ENCODE data around the gene CCDC40.

CCDC40 gene

DNA sequence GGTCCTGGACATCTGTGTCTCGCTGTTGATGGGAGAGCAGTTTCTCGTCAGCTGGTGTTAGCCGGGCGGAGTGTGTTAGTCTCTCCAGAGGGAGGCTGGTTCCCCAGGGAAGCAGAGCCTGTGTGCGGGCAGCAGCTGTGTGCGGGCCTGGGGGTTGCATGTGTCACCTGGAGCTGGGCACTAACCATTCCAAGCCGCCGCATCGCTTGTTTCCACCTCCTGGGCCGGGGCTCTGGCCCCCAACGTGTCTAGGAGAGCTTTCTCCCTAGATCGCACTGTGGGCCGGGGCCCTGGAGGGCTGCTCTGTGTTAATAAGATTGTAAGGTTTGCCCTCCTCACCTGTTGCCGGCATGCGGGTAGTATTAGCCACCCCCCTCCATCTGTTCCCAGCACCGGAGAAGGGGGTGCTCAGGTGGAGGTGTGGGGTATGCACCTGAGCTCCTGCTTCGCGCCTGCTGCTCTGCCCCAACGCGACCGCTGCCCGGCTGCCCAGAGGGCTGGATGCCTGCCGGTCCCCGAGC, 82.9 kb downstream of the CCDC40 start:
- FAIRE-seq: no peak

GRCh38 chr17:80119839-80120238, 83.4 kb downstream of the CCDC40 start:
- no peak for FAIRE-seq

DNA sequence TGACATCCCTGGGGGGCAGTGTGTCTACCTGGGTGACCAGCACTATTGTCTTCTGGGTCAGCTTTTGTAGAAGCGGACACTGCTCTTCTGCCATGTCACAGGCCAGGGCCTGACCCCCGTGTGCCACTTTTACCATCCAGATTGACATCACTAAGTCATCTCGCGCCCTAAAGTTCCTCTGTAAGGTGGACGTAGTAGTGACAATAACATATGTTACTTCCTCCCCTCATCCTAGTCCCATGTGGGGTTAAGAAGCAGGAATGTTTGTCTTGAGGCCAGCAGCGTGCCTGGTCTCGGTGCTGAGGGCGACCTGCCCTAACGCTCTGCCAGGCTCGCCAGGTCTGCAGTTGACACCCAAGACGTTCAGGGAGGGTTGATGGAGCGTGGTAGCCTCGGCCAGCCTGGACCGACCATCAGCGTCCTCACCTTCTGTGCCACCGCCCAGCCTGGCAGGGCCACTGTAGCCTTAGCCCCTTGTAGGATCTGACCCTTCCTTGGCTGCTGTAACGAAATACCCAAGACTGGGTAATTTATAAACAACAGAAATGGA, 85.7 kb downstream of the CCDC40 start:
- FAIRE-seq: no peak

GRCh38 chr17:80122926-80123505, 86.6 kb downstream of the CCDC40 start:
- FAIRE-seq: no peak

DNA sequence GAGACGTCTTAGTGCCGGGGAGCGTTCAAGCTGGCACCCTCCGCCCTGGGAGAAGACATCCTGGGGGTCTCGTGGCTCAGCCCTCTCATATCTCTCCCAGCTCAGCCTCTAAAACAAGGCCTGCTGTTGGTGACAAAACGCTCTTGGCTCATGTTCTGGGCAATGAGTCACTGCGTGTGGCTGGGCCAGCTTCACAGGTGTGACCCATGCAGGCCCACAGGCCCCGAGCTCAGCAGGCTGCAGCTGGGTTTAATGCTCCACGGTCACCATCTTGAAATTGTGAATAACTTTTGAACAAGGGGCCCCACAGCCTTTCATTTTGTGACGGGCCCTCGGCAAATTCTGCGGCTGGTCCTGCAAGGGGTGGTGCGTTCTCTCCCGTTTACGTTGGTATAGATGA, 87.3 kb downstream of the CCDC40 start:
- no peak for FAIRE-seq

DNA sequence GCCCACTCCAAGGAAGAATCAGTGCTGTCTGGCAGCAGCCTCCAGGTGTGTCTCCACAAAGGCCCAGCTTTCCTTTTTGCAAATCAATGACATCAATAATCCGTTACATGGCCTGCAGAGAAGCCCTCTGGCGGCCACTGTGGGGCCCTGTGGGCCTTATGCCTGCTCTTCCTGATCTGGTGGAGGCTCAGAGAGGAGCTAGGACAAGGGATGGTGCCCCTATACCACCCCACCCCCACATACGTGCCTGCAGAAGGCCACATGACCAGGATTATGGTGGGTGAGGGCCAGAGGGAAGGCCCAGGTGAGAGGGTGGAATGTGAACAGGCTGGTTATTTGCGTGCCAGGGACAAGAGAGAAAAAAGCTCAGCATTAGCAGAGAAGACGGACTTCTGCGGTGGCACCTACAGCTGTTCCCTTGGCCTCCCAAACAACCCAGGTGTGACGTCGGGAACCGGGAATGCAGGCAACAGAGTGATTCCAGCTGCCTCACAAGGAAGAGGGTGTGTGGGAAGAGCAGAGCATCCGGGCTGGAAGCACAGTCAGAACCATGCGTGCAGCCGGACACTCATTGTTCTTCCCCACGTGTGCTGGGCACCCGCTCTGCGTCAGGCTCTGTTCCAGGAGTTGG, 88.0 kb downstream of the CCDC40 start:
- FAIRE-seq: no peak

DNA sequence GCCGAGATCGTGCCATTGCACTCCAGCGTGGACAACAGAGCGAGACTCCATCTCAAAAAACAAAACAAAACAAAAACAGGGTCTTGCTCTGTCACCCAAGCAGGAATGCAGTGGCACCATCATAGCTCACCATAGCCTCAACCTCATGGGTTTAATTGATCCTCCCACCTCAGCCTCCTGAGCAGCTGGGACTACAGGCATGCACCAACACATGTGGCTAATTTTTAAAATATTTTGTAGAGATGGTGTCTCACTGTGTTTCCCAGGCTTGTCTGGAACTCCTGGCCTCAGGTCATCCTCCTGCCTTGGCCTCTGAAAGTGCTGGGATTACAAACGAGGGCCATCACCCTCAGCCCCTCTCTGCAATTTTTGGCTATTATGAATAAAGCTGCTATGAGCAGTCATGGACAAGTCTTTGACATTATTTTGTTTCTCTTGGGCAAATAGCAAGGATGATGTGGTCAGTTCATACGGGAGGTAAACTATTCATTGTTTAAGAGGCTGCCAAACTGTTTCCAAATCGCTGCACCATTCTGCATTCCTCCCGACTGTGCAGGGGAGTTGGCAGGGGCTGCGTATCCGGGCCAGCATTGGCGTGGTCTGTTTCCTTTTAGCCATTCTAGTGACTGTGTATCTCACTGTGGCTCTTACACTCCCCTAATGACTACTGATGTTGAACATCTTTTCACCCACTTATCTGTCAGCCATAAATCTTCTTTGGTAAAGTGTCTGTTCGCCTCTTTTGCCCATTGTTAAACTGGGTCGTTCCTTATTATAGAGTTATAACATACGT, 89.4 kb downstream of the CCDC40 start:
- FAIRE-seq: no peak

DNA sequence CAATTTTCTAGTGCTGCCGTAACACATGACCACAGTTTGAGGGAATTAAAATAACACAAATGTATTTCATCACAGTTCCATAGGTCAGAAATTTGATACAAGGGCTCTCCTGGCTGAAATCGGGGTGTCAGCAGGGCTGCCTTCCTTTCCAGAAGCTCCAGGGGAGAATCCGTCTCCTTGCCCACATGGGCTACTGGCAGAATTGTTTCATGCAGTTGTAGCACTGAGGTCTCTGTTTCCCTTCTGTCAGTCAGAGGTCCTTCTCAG, 89.9 kb downstream of the CCDC40 start:
- FAIRE-seq: no peak

DNA sequence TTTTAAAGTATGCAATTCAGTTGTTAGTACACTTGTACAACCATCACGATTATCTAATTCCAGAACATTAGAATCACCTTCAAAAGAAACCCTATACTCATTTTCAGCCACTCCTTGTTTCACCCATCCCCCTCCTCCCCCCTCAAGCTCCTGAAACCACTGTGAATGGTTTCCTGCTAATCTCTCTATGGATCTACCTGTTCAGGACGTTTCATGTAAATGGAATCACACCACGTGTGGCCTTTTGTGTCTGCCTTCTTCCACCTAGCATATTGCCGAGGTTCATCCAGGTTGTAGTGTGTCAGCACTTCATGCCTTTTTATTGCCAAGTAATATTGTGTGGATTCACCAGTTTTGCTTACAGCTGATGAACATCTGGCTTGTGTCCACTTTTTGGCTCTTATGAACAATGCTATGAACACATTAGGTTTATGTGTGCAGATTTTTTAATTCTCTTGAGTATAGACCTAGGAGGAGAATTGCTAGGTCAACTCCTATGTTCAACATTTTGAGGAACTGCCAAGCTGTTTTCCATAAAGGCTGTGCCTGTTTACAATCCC, 92.6 kb downstream of the CCDC40 start:
- FAIRE-seq: no peak

DNA sequence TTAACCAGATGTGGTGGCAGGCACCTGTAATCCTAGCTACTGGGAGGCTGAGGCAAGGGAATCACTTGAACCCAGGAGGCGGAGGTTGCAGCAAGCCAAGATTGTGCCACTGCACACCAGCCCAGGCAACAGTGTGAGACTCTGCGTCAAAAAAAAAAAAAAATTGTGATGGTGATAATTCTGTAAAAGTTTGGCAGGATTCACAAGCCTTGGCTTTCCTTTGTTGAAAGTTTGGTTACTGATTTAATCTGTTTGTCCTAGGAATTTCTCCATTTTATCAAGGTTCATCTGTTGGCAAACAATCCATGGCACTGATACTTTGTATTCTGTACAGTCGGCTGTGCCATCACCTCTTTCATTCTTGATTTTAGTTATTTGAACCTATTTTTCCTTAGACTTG, 94.5 kb downstream of the CCDC40 start:
- FAIRE-seq: no peak

DNA sequence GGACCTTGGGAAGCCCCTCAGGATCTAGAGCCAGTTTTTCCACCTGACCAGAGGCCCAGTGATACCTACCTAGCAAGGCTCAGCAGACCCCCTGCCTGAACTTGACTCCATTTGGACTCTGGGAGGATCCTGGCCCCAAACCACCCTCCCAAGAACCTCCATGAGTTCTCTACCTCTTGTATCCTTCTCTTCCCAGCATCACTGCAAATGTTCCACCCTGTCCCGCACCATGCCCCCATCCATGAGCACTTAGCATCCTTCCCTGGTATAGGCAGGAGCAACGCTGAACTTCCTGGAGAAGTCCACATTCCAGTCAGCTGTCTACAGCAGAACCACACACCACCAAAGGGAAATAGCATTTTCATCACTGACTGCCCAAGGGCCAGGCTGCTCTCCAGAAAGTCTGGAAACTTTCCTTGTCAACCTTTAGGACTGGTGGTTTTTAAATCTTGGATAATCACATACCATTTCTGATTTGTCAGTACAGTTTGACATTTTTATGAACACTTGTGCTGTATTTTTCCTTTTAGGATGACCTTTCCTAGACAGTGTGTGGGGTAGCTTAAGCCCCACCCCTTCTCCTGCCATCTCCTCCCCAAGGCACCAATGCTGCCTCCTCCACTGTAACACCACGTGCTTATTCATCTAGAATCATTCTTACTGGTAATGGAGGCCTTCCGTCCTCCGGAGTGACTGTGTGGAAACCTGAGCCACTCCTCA, 96.6 kb downstream of the CCDC40 start:
- no peak for FAIRE-seq

- FAIRE-seq: no peak
Measured at GRCh38 chr17:80133626-80133970, 97.2 kb downstream of the CCDC40 start.

GRCh38 chr17:80137131-80137530, 100.7 kb downstream of the CCDC40 start:
- FAIRE-seq: no peak

DNA sequence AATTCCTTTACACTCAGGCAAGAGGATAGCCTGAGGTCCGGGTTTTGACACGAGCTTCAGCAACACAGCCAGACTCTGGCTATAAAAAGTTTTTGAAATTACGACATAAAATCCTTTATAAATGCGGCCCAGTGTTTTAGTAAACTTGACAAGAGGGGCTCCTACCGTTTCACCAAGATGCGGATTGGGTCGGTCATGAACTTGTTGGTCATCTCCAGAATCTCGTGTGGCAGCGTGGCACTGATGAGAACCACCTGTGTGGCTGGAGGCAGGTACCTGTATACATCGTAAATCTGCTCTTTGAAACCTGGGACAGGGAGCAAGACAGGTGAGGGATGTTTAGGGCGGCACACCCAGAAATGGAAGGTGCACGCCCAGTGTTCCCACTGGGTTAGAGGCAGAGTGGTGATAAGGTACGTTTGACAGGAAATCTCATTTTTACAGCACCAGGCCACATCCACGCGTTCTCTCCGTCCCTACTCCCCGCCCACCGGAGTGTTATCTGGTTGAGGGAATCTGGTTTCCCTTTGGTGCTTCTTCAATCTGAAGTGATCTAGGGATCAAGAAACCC, 102.5 kb downstream of the CCDC40 start:
- FAIRE-seq: no peak

- no peak for FAIRE-seq
Measured at GRCh38 chr17:80141463-80142165, 105.2 kb downstream of the CCDC40 start.

GRCh38 chr17:80142929-80143328, 106.5 kb downstream of the CCDC40 start:
- FAIRE-seq: no peak

DNA sequence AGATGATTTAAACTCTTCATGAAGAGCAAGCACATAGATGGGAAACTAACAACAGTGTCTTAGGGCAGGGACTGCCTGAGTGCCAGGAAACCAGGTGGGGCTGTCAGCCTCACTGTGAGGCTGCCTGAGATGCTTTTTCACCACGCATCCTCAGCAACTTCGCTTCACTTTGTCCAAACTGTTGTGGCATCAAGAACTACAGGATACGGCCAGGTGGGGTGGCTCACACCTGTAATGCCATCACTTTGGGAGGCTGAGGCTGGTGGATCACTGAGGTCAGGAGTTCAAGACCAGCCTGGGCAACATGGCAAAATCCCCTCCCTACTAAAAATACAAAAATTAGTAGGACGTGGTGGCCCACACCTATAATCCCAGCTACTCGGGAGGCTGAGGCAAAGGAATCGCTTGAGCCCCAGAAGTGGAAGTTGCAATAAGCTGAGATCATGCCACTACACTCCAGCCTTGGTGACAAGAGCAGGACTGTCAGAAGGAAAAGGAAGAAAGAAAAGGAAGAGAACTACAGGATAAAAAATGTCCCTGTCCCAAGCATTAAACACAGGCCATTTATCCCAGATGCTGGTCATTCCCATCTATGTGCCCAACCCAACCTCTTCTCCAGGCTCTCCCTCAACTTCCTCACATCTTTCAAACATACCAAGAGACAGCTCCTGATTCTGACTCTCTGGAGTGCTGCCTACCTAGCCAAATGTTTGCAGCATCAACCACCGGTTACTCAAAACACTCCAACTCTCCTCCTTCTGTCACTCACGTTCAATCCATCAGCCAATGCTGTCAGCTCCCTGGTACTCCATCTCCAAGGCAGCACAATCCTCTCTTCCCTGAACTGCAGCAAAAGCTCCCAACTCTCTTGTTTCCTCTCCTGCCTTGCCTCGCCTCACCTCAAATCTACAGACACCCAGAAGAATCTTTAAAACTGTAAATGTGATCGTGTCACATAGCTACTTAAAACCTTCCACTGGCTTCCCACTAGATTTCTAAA, 108.9 kb downstream of the CCDC40 start:
- no peak for FAIRE-seq

- no peak for FAIRE-seq
Measured at GRCh38 chr17:80146121-80147034, 109.9 kb downstream of the CCDC40 start.

DNA sequence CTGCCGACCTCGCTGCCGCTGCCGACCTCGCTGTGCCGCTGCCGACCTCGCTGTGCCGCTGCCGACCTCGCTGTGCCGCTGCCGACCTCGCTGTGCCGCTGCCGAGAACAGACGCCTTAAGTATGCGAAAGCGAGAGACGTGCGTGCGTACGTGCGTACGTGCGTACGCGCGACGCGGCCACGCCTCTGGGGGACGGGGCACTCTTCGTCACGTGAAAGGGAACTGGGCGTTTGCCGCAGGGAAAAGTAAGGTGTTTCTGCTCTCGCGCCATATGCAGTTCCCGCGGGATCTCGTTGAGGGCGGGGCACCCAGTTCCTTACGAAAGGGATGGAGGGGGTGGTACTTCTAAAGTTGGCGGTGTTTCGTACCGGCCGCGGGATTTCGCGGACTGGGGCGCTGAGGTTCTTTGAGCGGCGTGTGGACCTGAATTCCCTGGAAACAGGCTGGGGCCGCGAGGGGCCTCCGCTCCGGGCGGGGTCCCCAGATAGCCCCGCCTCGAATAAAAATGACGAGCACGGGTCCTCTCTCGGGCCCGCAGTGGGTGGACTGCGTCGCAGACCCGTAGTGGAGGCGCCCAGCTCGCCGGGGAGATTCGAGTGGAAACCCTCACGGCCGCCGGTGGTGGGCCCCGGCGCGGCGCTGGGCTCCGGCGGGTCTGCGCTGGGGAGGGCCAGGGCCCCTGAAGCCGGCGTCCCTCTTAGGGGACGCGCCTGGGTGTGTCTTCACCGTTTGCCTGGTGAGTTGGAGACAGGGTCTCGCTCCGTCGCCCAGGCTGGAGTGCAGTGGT, 110.8 kb downstream of the CCDC40 start, which contains the start of gene EIF4A3:
TSS of gene EIF4A3 (minus strand) at position 94 of the 788 bp plus-strand sequence. CDS start 167 bp downstream, outside the sequence.
- FAIRE-seq: peak; percentile 99
